Fibroblast of mammary gland (primary cell): ENCODE data around the gene SMPD3.

ENCODE experiments used
- DNase-seq: peaks from one replicate; pipeline ENCODE4 v3.0.0-alpha.2; 2010; ENCODE audit warnings: low read depth
- H3K4me3 ChIP-seq: 2 replicates; pipeline ENCODE4 v1.5.1; 2011; ENCODE audit warnings: low read depth, mild to moderate bottlenecking, low read length, moderate library complexity; ENCODE audit not compliant: control insufficient read depth
- CTCF ChIP-seq: conservative IDR thresholded peaks from 2 replicates; pipeline ENCODE4 v1.5.1; 2011; ENCODE audit warnings: low read depth, low read length, inconsistent platforms; ENCODE audit not compliant: control insufficient read depth, insufficient read depth

SMPD3 gene

GRCh38 chr16:68389006-68389405, 59.3 kb downstream of the SMPD3 start:
- no peak for TF ChIP-seq CTCF
- no peak for DNase-seq
- no peak overlapping the region for H3K4me3 ChIP-seq

GRCh38 chr16:68388124-68388523, 60.2 kb downstream of the SMPD3 start:
- TF ChIP-seq CTCF = no peak
- no peak overlapping the region for H3K4me3 ChIP-seq
- DNase-seq = no peak

GRCh38 chr16:68387301-68387700, 61.0 kb downstream of the SMPD3 start:
- no peak overlapping the region for H3K4me3 ChIP-seq
- no peak for TF ChIP-seq CTCF
- DNase-seq = no peak

GRCh38 chr16:68386628-68387027, 61.7 kb downstream of the SMPD3 start:
- no peak overlapping the region for H3K4me3 ChIP-seq
- no peak for DNase-seq
- no peak for TF ChIP-seq CTCF

GRCh38 chr16:68385371-68385770, 62.9 kb downstream of the SMPD3 start:
- no peak for TF ChIP-seq CTCF
- H3K4me3 ChIP-seq = no peak overlapping the region
- no peak for DNase-seq

GRCh38 chr16:68384288-68385161, 63.8 kb downstream of the SMPD3 start:
- TF ChIP-seq CTCF = no peak
- no peak overlapping the region for H3K4me3 ChIP-seq
- no peak for DNase-seq
